ENCODE measurements around the gene LAMTOR4. TPM values are rescaled to one million over a fixed set of nuclear protein-coding genes. Genes with fewer than 3 reads are reported as not detected.

The LAMTOR4 gene
- total and polyA plus RNA-seq, 7 donors = 48.7 to 141 (median 74.6) TPM

GRCh38 chr7:100130608-100131453, 17.9 kb upstream of the LAMTOR4 start:
- H3K27me3 ChIP-seq (ENCODE audit: insufficient read depth in 3 of 3, low read length in 2 of 3) = no peaks in the 10 kb centered on the region
- H3K36me3 ChIP-seq (ENCODE audit: insufficient read depth in 1 of 2, low read depth in 1 of 2) = no peaks in the 10 kb centered on the region
- H3K27ac ChIP-seq = no peak overlapping the region
- TF ChIP-seq CTCF (IDR thresholded peaks at IDR 0.05) = peak; percentile 80
- H3K4me3 ChIP-seq = peak overlapping the region; percentile 12
- 13 to 14% (median 14%) methylated on average over 24 of the region's 24 CpGs for WGBS, 3 donors
- intact Hi-C loops (cut with DNase I) = no loop called here
- DNase-seq (peak; percentile 75 to 88), ATAC-seq (no peak)
- peaks cover 12% of the 10 kb centered on the region for H3K4me1 ChIP-seq
- no peaks in the 10 kb centered on the region for H3K9me3 ChIP-seq

- Histone ChIP-seq H3K27me3 (ENCODE audit: insufficient read depth in 3 of 3, low read length in 2 of 3) (no peaks in the 10 kb centered on the region), H3K4me1 (peaks cover 7% of the 10 kb centered on the region), H3K4me3 (no peak overlapping the region), H3K9me3 (no peaks in the 10 kb centered on the region), H3K27ac (no peak overlapping the region), H3K36me3 (ENCODE audit: insufficient read depth in 1 of 2, low read depth in 1 of 2) (no peaks in the 10 kb centered on the region)
- 63 to 68% (median 64%) methylated on average over 7 of the region's 7 CpGs for WGBS, 3 donors
- no peak for ATAC-seq
- intact Hi-C loops (cut with DNase I) = no loop called here
- TF ChIP-seq CTCF (IDR thresholded peaks at IDR 0.05) = no peak
- DNase-seq = no peak
Observed at GRCh38 chr7:100132126-100132525, 16.6 kb upstream of the LAMTOR4 start.

GRCh38 chr7:100132697-100133151, 16.0 kb upstream of the LAMTOR4 start:
- intact Hi-C loops (cut with DNase I) = no loop called here
- DNase-seq (no peak), ATAC-seq (peak; percentile 50 to 74 (median 60))
- no peaks in the 10 kb centered on the region for H3K36me3 ChIP-seq (ENCODE audit: insufficient read depth in 1 of 2, low read depth in 1 of 2)
- no peaks in the 10 kb centered on the region for H3K27me3 ChIP-seq (ENCODE audit: insufficient read depth in 3 of 3, low read length in 2 of 3)
- H3K4me3 ChIP-seq = no peak overlapping the region
- no peak overlapping the region for H3K27ac ChIP-seq
- peaks cover 6% of the 10 kb centered on the region for H3K4me1 ChIP-seq
- WGBS, 3 donors = 19 to 31% (median 26%) methylated on average over 3 of the region's 3 CpGs
- H3K9me3 ChIP-seq = no peaks in the 10 kb centered on the region
- peak; percentile 63 for TF ChIP-seq CTCF (IDR thresholded peaks at IDR 0.05)

- DNase-seq = no peak
Observed at GRCh38 chr7:100137851-100138760, 10.6 kb upstream of the LAMTOR4 start.

More at GRCh38 chr7:100137851-100138760, 10.6 kb upstream of the LAMTOR4 start:
- H3K4me3 ChIP-seq = no peak overlapping the region
- WGBS, 3 donors = 74 to 78% (median 75%) methylated on average over 13 of the region's 13 CpGs
- no peak overlapping the region for H3K27ac ChIP-seq
- no peaks in the 10 kb centered on the region for H3K4me1 ChIP-seq
- intact Hi-C loops (cut with DNase I) = no loop called here
- no peaks in the 10 kb centered on the region for H3K36me3 ChIP-seq (ENCODE audit: insufficient read depth in 1 of 2, low read depth in 1 of 2)
- no peak for ATAC-seq
- no peaks in the 10 kb centered on the region for H3K9me3 ChIP-seq
- TF ChIP-seq CTCF (IDR thresholded peaks at IDR 0.05) = no peak
- H3K27me3 ChIP-seq (ENCODE audit: insufficient read depth in 3 of 3, low read length in 2 of 3) = no peaks in the 10 kb centered on the region
